ENCODE data around the gene LARGE2.
A peak's percentile ranks its signal among the peaks of the same experiment; 100 is the strongest.

Gene LARGE2

GRCh38 chr11:45959851-45960250 lies 37.4 kb downstream of the LARGE2 start:
- DNase-seq (ENCODE audit: low read depth, low spot score) = peak; percentile 26

DNA sequence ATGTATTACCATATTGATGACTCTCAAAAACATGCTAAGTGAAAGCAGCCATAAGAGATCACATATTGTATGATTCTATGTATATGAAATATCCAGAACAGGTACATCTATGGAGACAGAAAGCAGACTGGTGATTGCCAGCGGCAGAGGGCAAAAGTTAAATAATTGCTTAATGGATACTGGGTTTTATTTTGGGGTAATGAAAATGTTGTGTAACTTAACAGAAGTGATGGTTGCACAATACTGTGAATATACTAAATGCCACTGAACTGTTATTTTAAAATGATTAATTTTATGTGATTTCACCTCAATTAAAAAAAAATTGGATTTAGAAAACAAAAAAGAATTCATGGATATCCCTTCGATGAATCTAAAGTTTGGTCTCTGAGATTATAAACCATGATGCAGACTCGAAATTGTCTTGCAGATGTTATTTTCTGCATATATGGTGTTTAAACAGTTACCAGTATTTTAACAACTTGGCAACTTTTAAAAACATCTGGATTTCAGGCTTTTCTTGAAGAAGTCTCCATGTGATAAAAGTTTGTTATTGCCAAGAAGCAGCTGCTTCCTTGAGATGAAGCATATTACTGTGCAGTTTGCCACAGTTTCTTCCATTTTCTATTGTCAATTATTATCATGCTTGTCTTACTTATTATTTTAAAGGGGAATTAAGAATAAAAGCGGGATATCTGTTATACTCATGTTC lies 38.1 kb downstream of the LARGE2 start:
- no peak for DNase-seq (ENCODE audit: low read depth, low spot score)

- DNase-seq (ENCODE audit: low read depth, low spot score) = no peak
These were observed 39.3 kb downstream of the LARGE2 start for GRCh38 chr11:45961751-45962240.

DNA sequence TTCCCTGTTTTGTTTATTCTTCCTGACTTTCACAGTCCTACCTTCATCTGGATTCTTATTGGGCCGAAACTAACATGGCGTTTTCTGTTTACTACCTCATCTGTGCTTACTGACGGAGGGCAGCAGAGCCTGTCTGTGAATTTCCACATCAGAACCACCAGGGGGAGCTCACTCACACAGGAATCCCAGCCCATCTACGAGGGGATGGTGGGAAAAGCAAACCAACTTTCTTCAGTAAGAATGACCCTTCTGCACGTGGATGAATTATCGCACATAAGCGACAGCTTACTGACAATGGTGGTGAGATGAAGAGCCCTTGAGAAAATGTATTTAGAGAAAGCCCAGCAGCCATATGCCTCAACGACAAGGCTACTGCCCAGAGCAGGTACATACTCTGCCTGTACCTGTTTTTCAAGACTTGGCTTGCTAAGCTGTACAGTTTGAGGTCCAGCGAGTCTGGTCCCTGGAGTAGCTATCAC lies 42.5 kb downstream of the LARGE2 start:
- peak; percentile 91 for DNase-seq (ENCODE audit: low read depth, low spot score)

GRCh38 chr11:45967506-45967905 lies 45.0 kb downstream of the LARGE2 start:
- peak; percentile 35 for DNase-seq (ENCODE audit: low read depth, low spot score)

DNA sequence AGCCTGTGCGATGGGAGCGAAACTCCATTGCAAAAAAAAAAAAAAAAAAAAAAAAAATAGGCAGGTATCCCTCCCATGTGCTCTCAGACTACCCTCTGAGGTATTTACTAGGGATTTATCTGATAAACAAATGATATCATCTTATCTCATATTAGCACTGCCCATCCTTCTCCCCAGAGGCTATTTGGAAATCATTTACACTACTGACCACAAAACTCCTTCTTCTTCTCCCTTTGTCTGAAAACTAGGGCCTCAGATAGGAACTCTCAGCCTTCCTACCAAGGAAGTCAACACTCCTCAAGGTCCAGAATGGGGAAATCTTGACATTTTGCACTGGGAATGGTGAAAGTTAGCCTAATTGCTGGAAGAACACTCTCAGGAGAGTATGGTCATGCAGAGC lies 46.4 kb downstream of the LARGE2 start:
- no peak for DNase-seq (ENCODE audit: low read depth, low spot score)

DNA sequence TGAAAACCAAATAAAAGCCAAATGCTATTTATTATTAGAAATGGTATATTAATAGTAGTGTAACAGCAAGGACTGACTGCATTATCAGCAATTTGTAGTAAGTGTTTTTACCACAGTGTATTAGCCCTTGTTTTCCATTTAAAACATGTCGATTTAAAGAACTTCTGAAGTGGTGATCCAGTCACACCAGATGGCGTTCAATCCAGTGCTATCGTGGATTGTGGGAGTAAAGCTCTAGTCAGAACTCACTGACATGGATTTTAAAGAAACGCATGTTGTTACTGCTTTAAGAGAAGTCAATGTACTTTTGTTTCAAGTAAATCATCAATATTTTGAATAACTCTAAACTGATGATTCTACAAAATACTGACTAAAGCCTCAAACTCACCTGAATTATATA lies 51.1 kb downstream of the LARGE2 start:
- DNase-seq (ENCODE audit: low read depth, low spot score) = no peak

GRCh38 chr11:45974806-45975205 lies 52.4 kb downstream of the LARGE2 start:
- no peak for DNase-seq (ENCODE audit: low read depth, low spot score)
